ENCODE data around the gene CDH8. TPM values are rescaled to one million over a fixed set of nuclear protein-coding genes. Genes with fewer than 3 reads are reported as not detected.

The CDH8 gene
- total RNA-seq, 1 experiment from 2014 or later: 1.7 TPM

- H3K4me1 Mint-ChIP-seq (ENCODE audit: low read depth, unreplicated experiment): peaks cover 6% of the 10 kb centered on the region
- no peaks in the 10 kb centered on the region for H3K27me3 Mint-ChIP-seq (ENCODE audit: insufficient read depth, unreplicated experiment)
- no TSS peak for BruUV-seq (replicated peaks)
- H3K4me3 ChIP-seq (ENCODE audit: low read depth, low read length): no peak overlapping the region
- intact Hi-C loops (cut with micrococcal nuclease; ENCODE audit: unreplicated experiment): no loop called here
- ChIA-PET POLR2A (no interaction called here), CTCF (interaction anchor here (0.6 kb wide), 1 partner anchor 48 kb away, joined by 3 read pairs; no protein-coding TSS in a partner anchor)
- H3K36me3 Mint-ChIP-seq (ENCODE audit: insufficient read depth, unreplicated experiment): no peaks in the 10 kb centered on the region
- H3K27me3 ChIP-seq (replicated peaks; ENCODE audit: control insufficient read depth, insufficient read depth, low read length): no peaks in the 10 kb centered on the region
- H3K36me3 ChIP-seq (ENCODE audit: control insufficient read depth, insufficient read depth, low read length): no peaks in the 10 kb centered on the region
- TF ChIP-seq CTCF (IDR thresholded peaks at IDR 0.05; ENCODE audit: insufficient read depth in 1 of 2, low read depth in 1 of 2, low read length in 1 of 2, severe bottlenecking in 1 of 2, unreplicated experiment in 1 of 2): no peak
- H3K27ac Mint-ChIP-seq (ENCODE audit: unreplicated experiment): no peak overlapping the region
- H3K9me3 Mint-ChIP-seq (ENCODE audit: unreplicated experiment): peaks cover 19% of the 10 kb centered on the region
- H3K4me1 ChIP-seq: peaks cover 7% of the 10 kb centered on the region
- H3K9me3 ChIP-seq: no peaks in the 10 kb centered on the region
- no peak overlapping the region for H3K4me3 Mint-ChIP-seq (ENCODE audit: unreplicated experiment)
- DNase-seq: no peak
These were observed 144.8 kb downstream of the CDH8 start for GRCh38 chr16:61891460-61891859.

GRCh38 chr16:61890386-61890785 lies 145.9 kb downstream of the CDH8 start:
- BruUV-seq (replicated peaks): no TSS peak
- Mint-ChIP-seq H3K9me3 (ENCODE audit: unreplicated experiment) (peaks cover 25% of the 10 kb centered on the region), H3K27ac (ENCODE audit: unreplicated experiment) (no peak overlapping the region), H3K4me3 (ENCODE audit: unreplicated experiment) (no peak overlapping the region), H3K36me3 (ENCODE audit: insufficient read depth, unreplicated experiment) (no peaks in the 10 kb centered on the region), H3K4me1 (ENCODE audit: low read depth, unreplicated experiment) (peaks cover 6% of the 10 kb centered on the region), H3K27me3 (ENCODE audit: insufficient read depth, unreplicated experiment) (no peaks in the 10 kb centered on the region)
- intact Hi-C loops (cut with micrococcal nuclease; ENCODE audit: unreplicated experiment): no loop called here
- no peak for DNase-seq
- Histone ChIP-seq H3K4me3 (ENCODE audit: low read depth, low read length) (no peak overlapping the region), H3K4me1 (peaks cover 7% of the 10 kb centered on the region), H3K27me3 (replicated peaks; ENCODE audit: control insufficient read depth, insufficient read depth, low read length) (no peaks in the 10 kb centered on the region), H3K9me3 (no peaks in the 10 kb centered on the region), H3K36me3 (ENCODE audit: control insufficient read depth, insufficient read depth, low read length) (no peaks in the 10 kb centered on the region)
- CTCF ChIA-PET: no interaction called here
- no peak for TF ChIP-seq CTCF (IDR thresholded peaks at IDR 0.05; ENCODE audit: insufficient read depth in 1 of 2, low read depth in 1 of 2, low read length in 1 of 2, severe bottlenecking in 1 of 2, unreplicated experiment in 1 of 2)
- POLR2A ChIA-PET: no interaction called here

GRCh38 chr16:61887903-61888302 lies 148.3 kb downstream of the CDH8 start:
- H3K36me3 ChIP-seq (ENCODE audit: control insufficient read depth, insufficient read depth, low read length): no peaks in the 10 kb centered on the region
- no TSS peak for BruUV-seq (replicated peaks)
- no peak overlapping the region for H3K4me3 ChIP-seq (ENCODE audit: low read depth, low read length)
- Mint-ChIP-seq H3K27me3 (ENCODE audit: insufficient read depth, unreplicated experiment) (no peaks in the 10 kb centered on the region), H3K4me3 (ENCODE audit: unreplicated experiment) (no peak overlapping the region), H3K36me3 (ENCODE audit: insufficient read depth, unreplicated experiment) (no peaks in the 10 kb centered on the region), H3K27ac (ENCODE audit: unreplicated experiment) (no peak overlapping the region), H3K4me1 (ENCODE audit: low read depth, unreplicated experiment) (peaks cover 6% of the 10 kb centered on the region), H3K9me3 (ENCODE audit: unreplicated experiment) (peaks cover 25% of the 10 kb centered on the region)
- POLR2A ChIA-PET: no interaction called here
- TF ChIP-seq CTCF (IDR thresholded peaks at IDR 0.05; ENCODE audit: insufficient read depth in 1 of 2, low read depth in 1 of 2, low read length in 1 of 2, severe bottlenecking in 1 of 2, unreplicated experiment in 1 of 2): no peak
- H3K4me1 ChIP-seq: peaks cover 7% of the 10 kb centered on the region
- H3K9me3 ChIP-seq: no peaks in the 10 kb centered on the region
- CTCF ChIA-PET: no interaction called here
- peak in 1 of 2 experiments; percentile 31 for DNase-seq
- intact Hi-C loops (cut with micrococcal nuclease; ENCODE audit: unreplicated experiment): no loop called here
- no peaks in the 10 kb centered on the region for H3K27me3 ChIP-seq (replicated peaks; ENCODE audit: control insufficient read depth, insufficient read depth, low read length)

All from Caco-2 (cell line).